Cardiac muscle cell (in vitro differentiated cells and primary cell): Measurements from ENCODE around the gene FOXP4. TPM values are rescaled to one million over a fixed set of nuclear protein-coding genes. Genes with fewer than 3 reads are reported as not detected.
A peak's percentile ranks its signal among the peaks of the same experiment; 100 is the strongest.

Experiments used
- DNase-seq, 2 donors: peaks; one replicate each; pipeline versions ENCODE4 v3.0.0 to v3.0.0-alpha.2; 2010 to 2017; ENCODE audit warnings: low read depth in 1 of 2, low spot score in 1 of 2
- H3K27ac ChIP-seq: fragments of 200-600 bp; sonication (generic); 2 replicates; pipeline ENCODE4 v1.5.1; 2016
- H3K27me3 ChIP-seq: fragments of 200-600 bp; sonication (generic); 2 replicates; pipeline ENCODE4 v1.6.0; 2016; ENCODE audit warnings: control low read depth
- H3K36me3 ChIP-seq: fragments of 200-600 bp; sonication (generic); 2 replicates; pipeline ENCODE4 v1.5.1; 2016; ENCODE audit warnings: control low read depth
- H3K4me1 ChIP-seq: fragments of 200-600 bp; sonication (generic); 2 replicates; pipeline ENCODE4 v1.8.1; 2017; ENCODE audit warnings: low read depth, mild to moderate bottlenecking, mixed run types
- H3K4me3 ChIP-seq: fragments of 200-600 bp; sonication (generic); 2 replicates; pipeline ENCODE4 v1.5.1; 2016; ENCODE audit warnings: mild to moderate bottlenecking
- H3K9me3 ChIP-seq: fragments of 200-600 bp; sonication (generic); 2 replicates; pipeline ENCODE4 v1.5.1; 2017; ENCODE audit warnings: low read depth, mild to moderate bottlenecking, control low read depth
- polyA plus RNA-seq: library from polyadenylated mRNA; unstranded; fragments of >200 nt; fragmentation: Nextera tagmentation; extraction: Ambion mirVana; gene quantifications from 2 replicates; pipeline ENCODE4 v1.2.1, GENCODE V29; 2016
- total RNA-seq: library from RNA; depleted of rRNA; stranded (reverse); fragments of >200 nt; gene quantifications from 2 replicates; pipeline ENCODE4 v1.2.3, GENCODE V29; 2016
- TF ChIP-seq, protein P1 (sequence below): IDR thresholded peaks from 2 replicates; pipeline ENCODE4 v1.5.1; 2012; ENCODE audit warnings: low read depth, mild to moderate bottlenecking, low read length

FOXP4 gene
- total and polyA plus RNA-seq, 2 experiments from 2014 or later, result 29.0 to 42.5 TPM

DNA sequence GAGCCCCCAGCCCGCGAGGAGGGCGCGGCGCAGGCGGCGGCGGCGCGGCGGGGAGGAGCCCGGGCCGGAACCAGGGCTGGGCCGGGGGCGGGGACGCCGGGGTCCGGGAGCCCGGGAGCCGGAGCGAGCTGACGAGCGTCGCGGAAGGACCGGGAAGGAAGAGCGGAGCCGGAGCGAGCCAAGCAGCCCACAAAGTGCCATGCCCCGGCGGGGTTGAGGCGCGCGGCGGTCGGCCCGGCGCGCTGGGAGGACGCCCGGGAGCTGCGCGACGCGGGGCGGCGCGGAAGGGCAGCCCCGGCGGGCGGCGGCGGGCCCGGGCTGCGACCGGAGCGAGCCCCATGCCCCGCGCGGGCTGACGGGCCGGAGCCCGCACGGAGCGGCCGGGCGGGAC, 289 bp downstream of the FOXP4 start:
- peaks cover 20% of the 10 kb centered on the region for H3K27me3 ChIP-seq

DNA sequence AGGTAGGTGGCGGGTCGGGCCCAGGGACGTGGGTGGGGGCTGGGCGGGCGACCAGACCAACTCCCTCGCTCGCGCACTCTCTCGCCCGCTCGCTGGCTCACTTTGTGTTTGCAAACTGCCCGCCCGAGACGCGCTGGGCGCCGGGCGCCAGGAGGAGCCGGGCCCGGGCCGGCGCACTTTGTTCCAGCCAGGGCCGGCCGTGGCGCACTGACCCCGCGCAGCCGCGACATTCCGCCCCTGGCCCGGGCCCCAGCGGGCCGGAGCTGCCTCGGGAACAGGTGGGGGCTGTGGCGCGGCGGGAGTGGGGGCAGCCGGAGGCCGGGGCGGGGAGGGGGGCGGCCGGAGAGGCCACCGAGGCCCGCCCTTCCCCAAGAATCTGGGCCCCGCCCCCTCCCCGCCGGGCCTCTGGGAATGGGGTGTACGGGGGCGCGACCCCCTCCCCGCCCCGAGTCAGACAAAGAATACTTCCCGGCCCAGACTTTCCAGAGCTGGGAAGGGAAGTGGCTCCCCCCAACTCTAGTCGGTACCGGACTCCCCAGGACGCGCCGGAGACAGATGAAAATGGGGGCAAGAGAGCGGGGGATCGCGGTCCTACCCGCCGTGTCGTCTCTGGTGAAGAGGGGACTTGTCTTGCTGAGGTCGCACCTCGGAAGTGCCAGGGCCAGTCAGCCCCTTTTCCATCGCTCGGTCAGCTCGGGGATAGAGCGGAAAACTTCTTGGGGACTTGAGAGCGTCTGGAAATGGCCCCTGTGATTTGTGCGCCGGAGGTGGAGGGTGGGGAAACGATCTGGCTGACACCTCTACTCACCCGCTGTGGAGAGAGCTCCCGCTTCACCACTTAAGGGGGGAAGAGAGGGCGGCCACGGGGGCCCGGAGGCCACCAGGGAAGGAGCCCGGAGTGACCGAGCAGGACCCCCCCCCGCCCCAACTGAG, 951 bp downstream of the FOXP4 start:
- TF ChIP-seq, protein P1, sequence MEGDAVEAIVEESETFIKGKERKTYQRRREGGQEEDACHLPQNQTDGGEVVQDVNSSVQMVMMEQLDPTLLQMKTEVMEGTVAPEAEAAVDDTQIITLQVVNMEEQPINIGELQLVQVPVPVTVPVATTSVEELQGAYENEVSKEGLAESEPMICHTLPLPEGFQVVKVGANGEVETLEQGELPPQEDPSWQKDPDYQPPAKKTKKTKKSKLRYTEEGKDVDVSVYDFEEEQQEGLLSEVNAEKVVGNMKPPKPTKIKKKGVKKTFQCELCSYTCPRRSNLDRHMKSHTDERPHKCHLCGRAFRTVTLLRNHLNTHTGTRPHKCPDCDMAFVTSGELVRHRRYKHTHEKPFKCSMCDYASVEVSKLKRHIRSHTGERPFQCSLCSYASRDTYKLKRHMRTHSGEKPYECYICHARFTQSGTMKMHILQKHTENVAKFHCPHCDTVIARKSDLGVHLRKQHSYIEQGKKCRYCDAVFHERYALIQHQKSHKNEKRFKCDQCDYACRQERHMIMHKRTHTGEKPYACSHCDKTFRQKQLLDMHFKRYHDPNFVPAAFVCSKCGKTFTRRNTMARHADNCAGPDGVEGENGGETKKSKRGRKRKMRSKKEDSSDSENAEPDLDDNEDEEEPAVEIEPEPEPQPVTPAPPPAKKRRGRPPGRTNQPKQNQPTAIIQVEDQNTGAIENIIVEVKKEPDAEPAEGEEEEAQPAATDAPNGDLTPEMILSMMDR, result no peak
- H3K9me3 ChIP-seq, result no peaks in the 10 kb centered on the region
- peaks cover 37% of the 10 kb centered on the region for H3K4me1 ChIP-seq
- H3K27ac ChIP-seq, result peak overlapping the region; percentile 71
- peak; percentile 56 to 77 for DNase-seq
- peaks cover 20% of the 10 kb centered on the region for H3K27me3 ChIP-seq
- H3K36me3 ChIP-seq, result no peaks in the 10 kb centered on the region
- peak overlapping the region; percentile 97 for H3K4me3 ChIP-seq

More for the DNA sequence above, 289 bp downstream of the FOXP4 start:
- peak overlapping the region; percentile 71 for H3K27ac ChIP-seq
- H3K36me3 ChIP-seq, result no peaks in the 10 kb centered on the region
- no peak for DNase-seq
- H3K4me1 ChIP-seq, result peaks cover 31% of the 10 kb centered on the region
- TF ChIP-seq, protein P1, result no peak
- peak overlapping the region; percentile 97 for H3K4me3 ChIP-seq
- no peaks in the 10 kb centered on the region for H3K9me3 ChIP-seq

DNA sequence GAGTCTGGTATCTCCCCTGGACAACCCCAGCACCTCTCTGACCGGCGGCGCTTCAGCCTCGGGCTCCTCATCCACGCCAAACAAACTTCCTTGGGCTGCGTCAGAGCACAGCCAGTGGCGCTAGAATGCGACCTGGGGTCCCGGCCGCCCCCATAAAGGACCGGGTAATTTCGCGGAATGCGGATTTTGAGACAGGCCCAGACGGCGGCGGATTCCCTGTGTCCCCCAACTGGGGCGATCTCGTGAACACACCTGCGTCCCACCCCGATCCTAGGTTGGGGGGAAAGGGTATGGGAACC, 1.6 kb downstream of the FOXP4 start:
- peak overlapping the region; percentile 97 for H3K4me3 ChIP-seq
- H3K27ac ChIP-seq, result no peak overlapping the region
- H3K9me3 ChIP-seq, result no peaks in the 10 kb centered on the region
- DNase-seq, result no peak
- peaks cover 37% of the 10 kb centered on the region for H3K4me1 ChIP-seq
- TF ChIP-seq, protein P1, result no peak
- H3K27me3 ChIP-seq, result peaks cover 20% of the 10 kb centered on the region
- no peaks in the 10 kb centered on the region for H3K36me3 ChIP-seq

DNA sequence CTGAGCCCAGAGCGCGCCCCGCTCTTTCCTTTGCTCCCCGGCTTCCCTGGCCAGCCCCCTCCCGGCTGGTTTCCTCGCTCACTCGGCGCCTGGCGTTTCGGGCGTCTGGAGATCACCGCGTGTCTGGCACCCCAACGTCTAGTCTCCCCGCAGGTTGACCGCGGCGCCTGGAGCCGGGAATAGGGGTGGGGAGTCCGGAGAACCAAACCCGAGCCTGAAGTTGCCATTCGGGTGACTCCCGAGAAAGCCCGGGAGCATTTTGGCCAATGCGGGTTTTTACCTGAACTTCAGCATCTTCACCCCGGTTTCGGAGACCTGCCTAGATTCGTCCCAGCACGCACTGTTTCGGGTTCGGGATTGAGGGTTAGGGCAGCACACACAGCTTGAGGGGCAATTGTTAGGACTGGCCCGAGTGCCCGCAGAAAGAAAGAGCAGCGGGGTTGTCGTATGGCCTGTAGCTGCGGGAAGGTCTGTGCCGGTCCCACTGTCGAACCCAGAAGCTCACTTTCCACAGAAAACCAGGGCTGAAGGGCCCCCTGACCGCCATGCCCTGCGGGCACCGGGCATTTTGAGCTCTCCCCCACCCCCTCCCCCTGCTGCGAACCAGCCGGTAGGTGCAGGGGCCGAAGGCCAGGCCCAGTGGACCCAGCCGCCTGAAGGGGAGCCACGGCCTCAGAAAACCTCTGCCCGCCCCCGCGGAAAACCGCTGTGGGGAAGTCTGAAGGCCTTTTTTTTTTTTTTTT, 2.1 kb downstream of the FOXP4 start:
- H3K27me3 ChIP-seq, result peaks cover 20% of the 10 kb centered on the region
- no peak for DNase-seq
- H3K4me1 ChIP-seq, result peaks cover 37% of the 10 kb centered on the region

More for the DNA sequence above, 2.1 kb downstream of the FOXP4 start:
- Histone ChIP-seq H3K4me3 (peak overlapping the region; percentile 97), H3K9me3 (no peaks in the 10 kb centered on the region), H3K27ac (no peak overlapping the region), H3K36me3 (no peaks in the 10 kb centered on the region)
- TF ChIP-seq, protein P1, result no peak
